ENCODE data around the gene TMEM184C.

TMEM184C gene

DNA sequence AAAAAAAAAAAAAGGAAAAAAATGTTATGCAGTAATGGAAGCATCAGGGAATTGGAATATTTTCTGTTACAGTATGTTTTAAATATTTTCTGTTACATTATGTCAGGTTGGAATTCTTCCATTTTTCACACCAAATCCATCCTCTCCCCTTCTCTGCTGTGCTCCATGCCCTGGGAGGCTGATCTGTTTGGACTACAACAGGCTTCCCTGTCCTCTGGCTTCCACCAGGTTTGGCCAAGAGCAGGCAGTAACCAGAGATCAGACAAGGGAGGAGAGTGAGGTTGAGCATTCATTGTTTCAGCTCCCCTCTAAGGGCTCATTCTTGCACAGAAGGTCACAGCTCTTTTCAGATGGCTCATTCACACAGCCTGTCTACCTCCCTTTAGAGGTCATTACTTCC, 11.7 kb upstream of the TMEM184C start:
- DNase-seq = no peak

DNA sequence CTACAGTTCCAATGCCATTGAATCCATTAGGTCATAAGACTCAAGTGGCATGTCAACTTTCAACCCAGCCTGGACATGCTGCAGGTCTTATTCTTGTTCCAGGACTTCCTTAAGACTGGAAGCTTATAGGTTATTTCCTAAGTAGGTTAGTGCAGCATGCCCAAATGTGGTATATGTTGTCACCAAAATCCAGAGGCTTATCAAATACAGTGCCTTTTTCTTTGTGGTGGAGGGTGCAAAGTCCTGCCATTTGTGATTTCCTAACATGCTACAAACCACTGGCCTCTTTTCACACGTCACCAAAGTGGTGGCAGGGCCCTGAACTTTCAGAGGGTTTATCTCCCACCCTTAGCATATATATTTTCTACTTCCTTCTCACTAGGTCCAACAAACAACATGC, 9.7 kb upstream of the TMEM184C start:
- DNase-seq = no peak

DNA sequence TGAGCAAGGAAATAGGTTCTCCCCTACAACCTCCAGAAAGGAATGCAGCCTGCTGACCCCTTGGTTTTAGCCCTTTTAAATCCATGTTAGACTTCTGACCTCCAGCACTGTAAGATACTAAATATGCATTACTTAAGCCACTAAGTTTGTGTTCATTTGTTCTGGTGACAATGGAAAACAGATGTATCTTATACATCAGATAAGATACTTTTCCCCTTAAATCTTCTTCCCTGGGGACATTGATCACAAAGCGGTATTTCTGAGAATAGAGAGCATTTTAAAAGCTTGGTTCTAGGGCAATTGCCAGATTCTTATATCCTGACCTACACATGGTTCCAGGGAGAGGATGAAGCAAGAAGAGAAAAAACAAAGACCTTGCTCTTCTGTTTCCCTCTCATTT, 6.5 kb upstream of the TMEM184C start:
- DNase-seq = no peak

DNA sequence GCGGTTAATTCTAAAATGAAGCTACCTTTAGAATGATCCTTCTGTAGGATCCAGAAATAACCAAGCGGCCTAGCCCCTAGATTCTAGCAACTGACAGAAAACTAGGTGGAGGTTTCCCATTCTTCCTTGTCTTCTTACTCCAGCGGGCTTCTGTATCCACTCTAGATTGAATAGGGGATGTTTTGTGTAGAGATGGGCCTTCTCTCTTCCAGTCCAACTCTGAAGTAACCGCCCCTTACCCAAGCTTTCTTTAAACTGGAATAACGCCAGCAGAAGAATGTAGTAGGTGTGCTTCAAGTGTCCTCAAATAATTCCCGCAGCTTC, 386 bp upstream of the TMEM184C start:
- no peak for DNase-seq

DNA sequence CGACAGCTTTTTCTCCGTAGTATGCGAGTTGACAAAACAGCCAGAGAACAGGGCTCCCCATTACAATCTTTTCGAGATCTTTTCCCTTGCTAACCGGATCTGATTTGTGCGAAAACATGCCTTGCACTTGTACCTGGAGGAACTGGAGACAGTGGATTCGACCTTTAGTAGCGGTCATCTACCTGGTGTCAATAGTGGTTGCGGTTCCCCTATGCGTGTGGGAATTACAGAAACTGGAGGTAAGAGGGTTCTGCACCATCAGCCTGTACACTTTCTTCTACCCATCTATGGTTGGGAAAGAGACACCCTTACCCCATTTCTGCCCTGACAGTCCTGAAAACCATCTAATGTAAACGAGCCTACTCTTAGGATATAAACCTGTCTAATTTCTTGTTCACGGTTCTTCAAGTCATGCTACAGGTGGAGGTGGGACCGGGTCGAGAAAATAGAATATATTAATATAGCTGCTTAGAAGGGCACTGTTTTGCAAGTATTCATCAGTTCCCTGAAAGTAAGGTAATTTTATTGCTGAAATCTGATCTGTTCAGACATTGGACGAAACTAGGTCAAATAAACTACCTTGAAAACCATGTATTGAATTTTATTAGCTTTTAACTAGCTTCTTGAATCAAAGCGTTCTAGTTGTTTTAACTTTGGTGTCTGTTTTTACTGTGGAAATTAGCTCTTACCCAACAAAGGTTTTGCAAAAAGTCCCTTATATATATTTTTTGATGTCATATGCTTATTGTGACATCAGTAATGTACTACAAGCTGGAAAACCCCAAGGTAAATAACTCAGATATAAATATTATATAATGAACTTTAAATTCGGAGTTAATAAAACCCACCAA, 869 bp downstream of the TMEM184C start:
- no peak for DNase-seq

DNA sequence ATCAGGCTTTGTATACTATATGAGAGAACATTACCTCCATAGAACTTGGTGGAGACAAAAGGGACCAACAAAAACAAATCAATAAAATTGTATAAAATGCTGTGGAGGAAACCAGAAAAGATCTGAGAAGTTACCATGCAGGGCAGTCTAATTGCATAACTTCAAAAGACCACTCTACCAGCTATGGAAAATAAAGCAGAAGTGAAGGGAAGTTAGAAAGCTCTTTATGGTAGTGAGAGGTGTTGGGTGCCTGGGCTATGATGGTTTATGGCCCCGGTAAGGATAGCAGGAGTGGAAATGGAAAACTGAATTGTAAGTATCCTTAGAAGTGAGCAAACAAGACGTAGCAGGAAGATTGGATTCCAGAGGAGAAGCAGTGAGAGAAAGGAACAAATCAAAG, 3.1 kb downstream of the TMEM184C start:
- no peak for DNase-seq

DNA sequence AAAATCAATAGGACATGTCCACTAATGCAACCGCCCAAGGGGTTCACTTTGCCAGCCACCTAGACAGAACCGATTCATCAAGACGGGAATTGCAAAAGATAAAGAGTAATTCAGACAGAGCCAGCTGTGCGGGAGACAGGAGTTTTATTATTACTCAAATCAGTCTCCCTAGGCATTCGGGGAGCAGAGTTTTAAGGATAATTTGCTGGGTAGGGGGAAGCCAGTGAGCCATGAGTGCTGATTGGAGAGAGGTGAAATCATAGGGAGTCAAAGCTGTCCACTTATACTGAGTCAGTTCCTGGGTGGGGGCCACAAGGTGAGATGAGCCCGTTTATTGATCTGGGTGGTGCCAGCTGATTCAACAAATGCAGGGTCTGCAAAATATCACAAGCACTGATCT, 8.5 kb downstream of the TMEM184C start:
- DNase-seq = no peak

DNA sequence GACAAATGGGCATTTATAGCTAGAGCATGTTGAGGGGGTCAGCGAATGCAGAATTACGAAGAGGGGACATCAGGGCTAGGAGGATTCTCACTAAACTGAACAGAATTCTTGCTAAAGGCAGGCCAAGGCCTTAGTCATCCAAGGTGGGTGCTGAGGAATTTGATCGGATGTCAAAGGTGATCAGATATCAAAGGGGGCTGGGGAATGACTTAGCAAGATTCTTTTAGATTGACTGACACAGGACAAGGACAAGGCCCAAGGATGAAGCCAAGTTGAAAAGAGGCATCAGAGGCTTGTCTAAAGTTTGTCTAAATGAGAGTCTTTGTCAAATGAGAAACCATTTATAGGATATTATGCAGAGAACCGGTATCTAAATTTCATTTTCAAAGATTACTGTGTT, 9.7 kb downstream of the TMEM184C start:
- DNase-seq = no peak

DNA sequence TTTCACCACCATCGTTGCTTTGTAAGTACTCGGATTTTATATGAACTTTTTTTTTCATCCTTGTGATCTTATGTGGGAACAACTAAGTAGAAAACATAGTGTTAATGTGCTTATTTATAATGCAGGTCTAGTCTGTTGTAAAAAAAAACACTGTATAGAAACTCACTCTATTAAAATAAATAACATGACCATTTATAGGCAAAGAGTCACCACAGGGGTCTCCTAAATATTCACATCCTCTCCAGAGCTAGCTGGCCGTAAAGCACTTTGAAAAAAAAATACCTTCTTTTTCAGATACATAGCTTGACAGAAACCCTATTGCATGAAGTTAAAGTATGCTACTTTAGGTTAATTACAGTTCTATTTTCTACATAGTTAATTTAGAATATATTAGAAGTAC, 11.2 kb downstream of the TMEM184C start:
- DNase-seq = no peak

DNA sequence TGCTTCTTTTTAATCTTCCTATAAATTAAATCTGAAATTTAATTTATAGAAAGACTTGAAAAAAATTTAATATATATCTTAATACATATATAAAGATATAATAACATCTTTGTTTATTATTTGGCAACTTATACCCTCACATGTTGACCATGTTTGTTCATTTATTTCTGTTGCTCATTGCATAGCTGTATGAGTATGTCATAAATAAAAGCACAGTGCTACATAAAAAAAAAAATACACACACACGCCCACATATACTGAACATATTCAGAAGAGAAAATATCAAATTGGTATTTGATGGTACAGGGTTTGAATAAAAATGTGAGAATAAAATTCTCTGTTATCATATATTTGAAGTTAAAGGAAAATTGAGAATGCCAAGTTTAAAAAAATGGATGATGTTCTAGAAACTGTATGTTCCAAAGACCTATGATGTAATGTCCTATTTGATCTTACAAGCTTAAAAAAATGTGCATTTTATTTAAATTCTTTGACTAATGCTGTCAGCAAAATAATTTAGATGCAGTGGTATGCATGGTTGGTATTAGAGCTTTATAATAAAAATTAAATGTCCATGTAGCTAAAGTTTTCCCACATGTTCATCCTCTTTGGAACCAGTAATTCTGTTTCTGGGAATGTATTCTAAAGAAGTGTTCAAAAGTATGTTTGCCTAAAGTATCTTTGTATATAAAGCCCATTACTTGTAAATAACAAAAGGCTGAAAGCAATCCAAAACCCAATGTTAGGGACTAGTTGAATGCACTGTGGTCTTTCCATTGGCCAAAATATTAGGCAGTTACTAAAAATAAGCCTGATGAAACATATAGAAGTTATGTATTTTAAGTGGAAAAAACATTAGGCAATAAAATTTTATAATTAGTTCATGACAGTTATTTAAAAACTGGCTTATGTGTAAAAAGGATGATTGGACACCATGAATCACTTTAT, 12.9 kb downstream of the TMEM184C start:
- no peak for DNase-seq

DNA sequence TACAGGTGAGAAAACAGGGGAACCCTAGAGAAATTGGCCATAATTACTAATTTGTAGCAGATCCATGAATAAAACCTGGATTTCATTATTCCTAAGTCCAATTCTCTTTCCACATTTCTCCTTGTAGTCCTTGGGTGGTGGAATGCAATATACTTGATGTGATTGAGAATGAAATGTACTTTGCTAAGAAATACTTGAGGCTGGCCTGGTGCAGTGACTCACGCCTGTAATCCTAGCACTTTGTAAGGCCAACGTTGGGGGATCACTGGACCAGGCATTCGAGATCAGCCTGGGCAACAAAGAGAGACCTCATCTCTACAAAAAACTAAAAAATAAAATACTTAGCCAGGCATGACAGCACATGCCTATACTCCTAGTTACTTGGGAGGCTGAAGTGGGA, 15.9 kb downstream of the TMEM184C start:
- DNase-seq = no peak

DNA sequence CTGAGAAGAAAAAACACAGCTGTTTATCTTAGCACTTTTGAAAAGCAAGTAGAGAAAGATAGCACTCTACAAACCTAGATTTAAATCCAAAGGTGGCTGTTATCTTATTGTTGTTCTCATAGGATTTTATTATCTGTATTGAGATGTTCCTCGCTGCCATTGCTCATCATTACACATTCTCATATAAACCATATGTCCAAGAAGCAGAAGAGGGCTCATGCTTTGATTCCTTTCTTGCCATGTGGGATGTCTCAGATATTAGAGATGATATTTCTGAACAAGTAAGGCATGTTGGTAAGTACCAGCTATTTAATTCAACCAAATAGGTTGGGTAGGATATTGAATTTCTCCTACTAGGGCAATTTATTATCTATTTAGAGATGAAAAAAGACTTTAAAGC, 16.4 kb downstream of the TMEM184C start:
- DNase-seq = no peak

DNA sequence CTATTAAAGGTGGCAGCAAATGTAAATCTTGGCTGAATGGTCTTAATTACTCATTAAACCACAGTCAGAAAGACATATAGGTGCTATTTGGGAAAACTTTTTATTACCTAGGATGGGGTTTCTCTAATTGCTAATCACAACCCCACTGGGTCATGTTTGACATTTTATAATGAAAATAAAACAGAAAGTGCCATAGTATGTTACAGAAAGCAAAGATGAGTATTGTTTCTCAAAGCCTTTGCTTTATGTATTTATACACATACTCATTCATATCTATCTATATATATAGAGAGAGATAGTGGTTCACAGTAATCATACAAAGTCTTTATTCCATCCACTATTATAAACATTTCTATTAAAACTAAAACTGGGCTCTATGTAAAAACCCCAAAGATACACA, 18.2 kb downstream of the TMEM184C start:
- no peak for DNase-seq

DNA sequence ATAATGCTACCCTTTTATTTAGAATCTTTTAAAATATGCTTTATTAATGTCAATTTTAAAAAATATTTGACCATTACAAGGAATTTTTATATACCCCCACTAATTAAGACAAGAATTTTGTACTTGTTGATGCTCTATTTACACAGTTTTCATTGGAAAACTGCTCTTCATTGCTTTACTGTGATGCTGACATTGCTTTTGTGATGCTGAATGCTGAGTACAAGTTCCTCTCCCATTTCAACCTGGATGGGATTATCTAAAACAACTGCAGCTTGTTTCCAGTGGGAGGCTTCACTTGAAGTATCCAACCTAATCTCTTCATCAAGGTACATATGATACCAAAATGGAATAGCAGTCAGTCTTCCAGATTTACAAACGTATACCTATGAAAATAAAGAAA, 21.2 kb downstream of the TMEM184C start:
- no peak for DNase-seq

DNA sequence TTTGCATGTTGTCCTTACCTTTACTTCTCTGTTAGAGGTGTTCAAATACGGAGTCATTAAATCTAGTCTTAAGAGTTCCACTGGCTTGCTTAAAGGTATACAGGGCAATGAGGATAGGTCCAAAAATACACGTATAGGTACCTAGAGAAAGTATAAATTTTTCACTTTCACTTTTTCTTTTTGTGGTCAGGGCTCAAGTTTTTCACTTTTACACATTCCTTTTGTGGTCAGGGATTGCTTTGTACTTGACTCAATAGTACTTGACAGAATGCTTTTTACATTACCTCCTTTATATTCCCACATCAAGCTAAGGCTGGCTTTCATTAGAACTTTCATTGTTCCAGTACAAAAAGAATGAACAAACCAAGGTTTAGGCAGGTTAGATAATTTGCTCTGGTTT, 21.7 kb downstream of the TMEM184C start:
- no peak for DNase-seq

DNA sequence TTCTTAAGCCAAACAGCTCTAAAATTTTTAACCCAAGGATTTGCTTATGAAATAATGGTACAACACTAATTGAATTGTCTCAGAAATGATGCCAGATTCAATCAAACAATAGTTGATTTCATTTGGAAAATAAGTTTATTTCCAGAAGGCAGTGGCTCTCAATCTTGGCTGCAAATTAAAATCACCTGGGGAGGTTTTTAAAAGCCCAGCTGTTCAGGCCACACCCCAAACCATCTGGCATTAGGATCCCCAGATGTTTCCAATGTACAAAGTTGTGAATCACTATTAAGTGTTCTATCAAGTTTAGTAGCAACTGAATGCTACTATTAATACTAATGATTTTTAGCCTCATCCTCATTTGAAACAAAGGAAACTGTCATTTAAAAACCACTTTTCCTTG, 22.2 kb downstream of the TMEM184C start:
- DNase-seq = no peak

DNA sequence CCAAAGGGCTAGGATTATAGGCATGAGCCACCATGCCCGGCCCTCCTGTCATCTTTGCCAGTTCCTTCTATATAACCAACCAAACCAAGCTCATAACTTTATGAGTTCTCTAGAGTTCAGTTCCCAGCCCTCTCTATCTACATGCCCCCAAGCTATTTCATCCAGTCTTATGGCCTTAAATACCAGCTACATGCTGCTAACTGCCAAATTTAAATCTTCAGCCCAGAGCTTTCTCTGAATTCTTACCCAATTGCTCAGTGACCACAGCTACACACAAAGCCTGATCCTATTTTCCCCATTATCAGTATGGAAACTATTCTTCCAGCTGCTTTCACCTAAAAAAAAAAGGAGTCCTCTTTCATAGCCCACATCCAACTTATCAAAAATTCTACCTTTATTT, 23.1 kb downstream of the TMEM184C start:
- no peak for DNase-seq

DNA sequence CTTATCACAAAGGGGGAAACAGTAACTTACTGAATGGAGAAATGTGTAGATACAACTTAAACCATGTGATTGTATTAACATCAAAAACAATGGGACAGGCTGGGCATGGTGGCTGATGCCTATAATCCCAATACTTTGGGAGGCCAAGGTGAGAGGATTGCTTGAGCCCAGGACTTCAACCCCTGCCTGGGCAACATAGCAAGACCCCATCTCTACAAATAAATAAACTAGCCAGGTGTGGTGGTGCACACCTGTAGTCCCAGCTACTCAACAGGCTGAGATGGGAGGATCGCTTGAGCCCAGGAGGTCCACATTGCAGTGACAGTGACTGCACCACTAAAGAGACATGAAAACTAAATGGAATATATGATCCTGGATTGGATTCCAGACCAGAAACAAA, 26.4 kb downstream of the TMEM184C start:
- DNase-seq = no peak

DNA sequence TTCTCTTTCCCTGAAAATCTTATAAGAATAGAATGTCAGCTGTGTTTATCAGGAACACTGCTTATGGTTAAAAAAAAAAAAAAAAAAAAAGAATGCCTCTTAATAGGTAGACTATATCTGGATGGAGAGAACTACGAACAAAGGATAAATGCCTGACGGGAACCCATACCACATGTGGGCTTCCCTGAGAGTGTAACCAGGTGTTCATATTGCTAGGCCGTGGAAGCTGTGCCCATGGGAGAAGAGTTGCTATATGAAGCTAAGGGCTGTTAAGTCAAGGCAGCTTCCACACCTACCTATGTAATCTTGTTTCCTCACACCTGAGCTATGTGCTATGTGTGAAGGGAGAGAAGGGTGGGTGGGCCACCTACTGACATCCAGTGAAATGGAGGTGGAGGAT, 27.3 kb downstream of the TMEM184C start:
- DNase-seq = no peak

DNA sequence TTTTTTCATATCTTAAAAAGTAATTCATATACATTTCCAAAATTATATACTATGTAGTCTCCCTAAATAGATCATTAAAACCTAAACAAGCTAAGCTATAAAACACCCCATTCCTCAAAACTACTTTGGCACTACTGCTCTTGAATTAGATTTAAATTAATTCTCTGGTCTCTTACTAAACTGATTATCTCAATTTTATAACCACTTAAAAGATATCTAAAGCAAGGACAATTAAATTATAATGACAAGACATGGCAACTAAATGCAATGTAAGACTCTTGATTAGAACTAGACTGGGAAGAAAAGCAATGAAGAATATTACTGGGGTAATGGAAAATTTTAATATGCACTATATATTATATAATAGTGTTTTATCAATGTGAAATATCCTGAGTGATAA, 27.9 kb downstream of the TMEM184C start:
- no peak for DNase-seq

DNA sequence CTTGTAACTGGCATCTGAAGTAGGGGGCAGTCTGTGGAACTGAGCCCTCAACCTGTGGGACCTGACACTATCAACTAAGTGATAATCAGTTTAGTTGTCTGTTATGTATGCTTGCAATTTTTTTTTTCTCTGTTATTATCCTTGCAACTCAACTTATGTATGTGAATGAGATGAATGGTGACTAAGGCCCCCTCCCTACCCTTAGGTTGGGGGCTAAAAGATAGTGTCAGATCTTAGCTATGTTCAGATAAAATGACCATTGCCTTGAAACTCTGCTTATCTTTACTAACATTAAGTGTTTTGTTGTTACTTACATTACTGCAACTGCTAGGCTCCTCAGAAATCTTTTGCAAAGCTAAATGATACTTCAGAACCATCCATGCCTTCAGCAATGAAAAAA, 31.5 kb downstream of the TMEM184C start:
- no peak for DNase-seq

DNA sequence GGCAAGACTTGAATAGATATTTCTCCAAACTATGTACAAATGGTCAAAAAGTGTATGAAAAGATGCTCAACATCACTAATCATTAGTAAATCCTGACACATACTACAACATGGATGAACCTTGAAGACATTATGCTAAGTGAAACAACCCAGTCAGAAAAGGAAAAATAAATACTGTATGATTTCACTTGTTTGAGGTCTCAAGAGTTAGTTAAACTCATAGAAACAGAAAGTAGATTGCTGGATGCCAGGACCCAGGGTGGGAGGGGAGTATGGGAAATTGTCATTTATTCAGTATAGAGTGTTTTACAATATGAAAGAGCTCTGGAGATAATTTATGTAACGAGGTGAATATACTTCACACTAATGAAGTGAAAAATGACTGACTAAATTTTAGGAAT, 34.4 kb downstream of the TMEM184C start:
- DNase-seq = no peak

DNA sequence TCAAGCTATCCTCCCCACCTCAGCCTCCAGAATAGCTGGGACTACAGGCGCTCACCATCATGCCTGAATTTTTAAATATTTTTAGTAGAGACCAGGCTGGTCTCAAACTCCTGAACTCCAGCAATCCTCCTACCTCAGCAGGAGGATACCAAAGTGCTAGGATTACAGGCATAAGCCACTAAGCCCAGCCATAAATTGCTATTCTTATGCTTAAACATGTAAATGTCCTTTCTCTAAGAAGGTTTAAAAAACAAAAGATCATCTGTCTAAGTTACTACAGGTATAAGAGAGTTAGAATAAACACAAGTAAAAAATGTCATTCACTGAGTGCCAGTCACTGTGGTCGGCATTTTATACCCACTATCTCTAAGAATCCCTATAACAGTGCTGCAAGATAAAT, 38.4 kb downstream of the TMEM184C start:
- no peak for DNase-seq

DNA sequence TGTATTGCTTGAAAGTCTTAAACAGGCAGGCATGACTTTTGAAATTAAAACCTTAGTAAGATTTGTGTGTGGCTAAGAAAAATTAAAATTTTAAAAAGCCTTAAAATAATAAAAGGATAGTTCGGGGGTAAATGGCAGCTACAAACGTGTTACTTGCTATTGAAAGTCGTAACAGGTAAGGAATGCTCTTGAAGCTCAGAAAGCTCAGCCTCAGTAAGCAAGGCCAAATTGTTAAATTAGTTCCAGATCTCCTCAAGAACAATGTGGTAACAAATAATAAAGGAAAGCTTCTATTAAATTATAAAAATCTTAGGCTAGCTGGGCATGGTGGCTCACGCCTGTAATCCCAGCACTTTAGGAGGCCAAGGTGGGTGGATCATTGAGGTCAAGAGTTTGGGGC, 41.3 kb downstream of the TMEM184C start:
- DNase-seq = no peak

Data from activated CD4-positive, alpha-beta T cell treated with anti-CD3 and anti-CD28 coated beads, Interleukin-2, amount 50 U/mL, for 1 hour (primary cell).